HCT116 (cell line): ENCODE data around the gene TMEM139. TPM values are rescaled to one million over a fixed set of nuclear protein-coding genes. Genes with fewer than 3 reads are reported as not detected.

Experiments
- ATAC-seq: fragments of 200-7000 bp; cut with Tn5 transposase; 2 replicates; pipeline ENCODE4 v1.9.1; 2020; ENCODE audit warnings: mild to moderate bottlenecking, moderate library complexity
- BruUV-seq: library from RNA; stranded (reverse); fragments of 400-500 nt; replicated peaks from 2 replicates; lab custom pipeline; 2021; lab: Mats Ljungman, UMichigan
- CTCF ChIA-PET: fragments of 300-600 bp; sonication (Branson Sonifier 250); formaldehyde crosslinking; loops from one replicate; lab custom pipeline; 2021; ENCODE audit warnings: antibody characterized with exemption; lab: Charles Lee
- POLR2A ChIA-PET: fragments of 300-600, 350-600 bp; sonication (Branson Sonifier 250); formaldehyde crosslinking; loops from one replicate; lab custom pipeline; 2021; ENCODE audit warnings: antibody characterized with exemption; lab: Charles Lee
- RAD21 ChIA-PET, 2 experiments: fragments of 300-600 bp; sonication (Branson Sonifier 250); formaldehyde crosslinking; loops; one replicate each; lab custom pipeline; 2023; ENCODE audit warnings: low total read pairs in 2 of 2; ENCODE audit not compliant: uncharacterized antibody in 2 of 2, unreplicated experiment in 2 of 2, low non-redundant PET in 1 of 2; lab: Charles Lee
- DNase-seq: peaks from one replicate; pipeline ENCODE4 v3.0.0-alpha.2; 2010; ENCODE audit warnings: low read depth, low spot score
- H2AFZ ChIP-seq: fragments of 200-600 bp; shearing (Covaris generic), sonication (generic); 2 replicates; pipeline ENCODE4 v1.6.1; 2017; ENCODE audit warnings: low read depth, mixed run types, mixed read lengths, antibody characterized with exemption, low read length; ENCODE audit not compliant: poor library complexity, severe bottlenecking
- H3K27ac ChIP-seq: 2 replicates; pipeline ENCODE4 v1.5.1; 2012; ENCODE audit warnings: low read depth, low read length
- H3K27me3 ChIP-seq: fragments of 200-600 bp; sonication (generic); 2 replicates; pipeline ENCODE4 v1.6.1; 2016; ENCODE audit warnings: mixed run types, low read length, mixed read lengths; ENCODE audit not compliant: insufficient read depth
- H3K36me3 ChIP-seq, 2 experiments: fragments of 200-500 bp in 1 of 2; fragments of 200-600 bp in 1 of 2; sonication (Bioruptor generic) in 1 of 2; sonication (generic) in 1 of 2; 2 replicates each; pipeline versions ENCODE4 v1.5.1 to v1.6.1; 2014 to 2016; ENCODE audit warnings: low read length in 2 of 2, inconsistent platforms in 1 of 2, mixed read lengths in 1 of 2, mixed run types in 1 of 2; ENCODE audit not compliant: insufficient read depth in 2 of 2, control insufficient read depth in 1 of 2
- H3K4me1 ChIP-seq, 2 experiments: fragments of 200-600 bp in 1 of 2; sonication (generic) in 1 of 2; 2 replicates each; pipeline versions ENCODE4 v1.5.1 to v1.6.1; 2012 to 2017; ENCODE audit warnings: low read length in 2 of 2, inconsistent platforms in 1 of 2, mild to moderate bottlenecking in 1 of 2, mixed read lengths in 1 of 2, mixed run types in 1 of 2, moderate library complexity in 1 of 2; ENCODE audit not compliant: insufficient read depth in 2 of 2, control insufficient read depth in 1 of 2
- H3K4me2 ChIP-seq: fragments of 200-600 bp; sonication (generic); 2 replicates; pipeline ENCODE4 v1.6.1; 2017; ENCODE audit warnings: mixed run types, low read length, mixed read lengths
- H3K4me3 ChIP-seq, 2 experiments: fragments of 200-600 bp in 1 of 2; sonication (generic) in 1 of 2; replicated peaks in 1 of 2; 2 replicates each; pipeline ENCODE4 v1.5.1; 2011 to 2016; ENCODE audit warnings: low read length in 2 of 2, control low read depth in 1 of 2, low read depth in 1 of 2, mild to moderate bottlenecking in 1 of 2, mixed read lengths in 1 of 2, mixed run types in 1 of 2
- H3K79me2 ChIP-seq: fragments of 200-600 bp; sonication (generic); 2 replicates; pipeline ENCODE4 v1.6.1; 2017; ENCODE audit warnings: mild to moderate bottlenecking, mixed run types, low read length, moderate library complexity, mixed read lengths; ENCODE audit not compliant: insufficient read depth
- H3K9ac ChIP-seq: fragments of 200-600 bp; sonication (generic); 2 replicates; pipeline ENCODE4 v1.6.1; 2016; ENCODE audit warnings: low read length, mixed read lengths
- H3K9me2 ChIP-seq: fragments of 200-600 bp; sonication (generic), shearing (Covaris generic); 2 replicates; pipeline ENCODE4 v1.6.1; 2017; ENCODE audit warnings: mixed run types, mild to moderate bottlenecking, moderate library complexity; ENCODE audit not compliant: insufficient read depth
- H3K9me3 ChIP-seq, 2 experiments: fragments of 200-500 bp in 1 of 2; fragments of 200-600 bp in 1 of 2; sonication (Bioruptor generic) in 1 of 2; sonication (generic) in 1 of 2; 2 replicates each; pipeline ENCODE4 v1.6.1; 2014 to 2017; ENCODE audit warnings: low read length in 2 of 2, mixed read lengths in 2 of 2, inconsistent platforms in 1 of 2, low read depth in 1 of 2, mild to moderate bottlenecking in 1 of 2, mixed run types in 1 of 2, moderate library complexity in 1 of 2; ENCODE audit not compliant: control insufficient read depth in 1 of 2, insufficient read depth in 1 of 2
- H4K20me1 ChIP-seq: fragments of 200-600 bp; sonication (generic), shearing (Covaris generic); 2 replicates; pipeline ENCODE4 v1.6.1; 2017; ENCODE audit warnings: mixed run types, mild to moderate bottlenecking, moderate library complexity; ENCODE audit not compliant: insufficient read depth
- CBX3 ChIP-seq: IDR thresholded peaks from 2 replicates; pipeline ENCODE4 v1.6.1; 2012; ENCODE audit warnings: low read depth
- FOSL1 ChIP-seq: IDR thresholded peaks from 2 replicates; pipeline ENCODE4 v1.6.1; 2012; ENCODE audit warnings: low read depth
- JUND ChIP-seq: IDR thresholded peaks from 2 replicates; pipeline ENCODE4 v1.6.1; 2012
- MAX ChIP-seq: IDR thresholded peaks from 2 replicates; pipeline ENCODE4 v1.6.1; 2012
- POLR2AphosphoS5 ChIP-seq: IDR thresholded peaks from 2 replicates; pipeline ENCODE4 v1.6.1; 2011; ENCODE audit warnings: mild to moderate bottlenecking, low read depth, low read length, moderate library complexity
- RAD21 ChIP-seq: IDR thresholded peaks from 2 replicates; pipeline ENCODE4 v1.6.1; 2012; ENCODE audit warnings: low read depth, mild to moderate bottlenecking
- REST ChIP-seq: IDR thresholded peaks from 2 replicates; pipeline ENCODE4 v1.6.1; 2012; ENCODE audit warnings: low read depth
- SP1 ChIP-seq: IDR thresholded peaks from 2 replicates; pipeline ENCODE4 v1.6.1; 2012; ENCODE audit warnings: low read depth
- TCF7L2 ChIP-seq: IDR thresholded peaks from 2 replicates; pipeline ENCODE4 v1.7.0; 2011; ENCODE audit warnings: borderline replicate concordance, inconsistent platforms; ENCODE audit not compliant: insufficient read depth, insufficient read length; ENCODE audit errors: extremely low read depth
- YY1 ChIP-seq: IDR thresholded peaks from 2 replicates; pipeline ENCODE4 v1.6.1; 2011; ENCODE audit warnings: low read length, low read depth, moderate library complexity, mild to moderate bottlenecking; ENCODE audit not compliant: insufficient replicate concordance; ENCODE audit errors: extremely low read depth
- ZFX ChIP-seq: fragments of 450-650 bp; IDR thresholded peaks from 2 replicates; pipeline ENCODE4 v1.6.1; 2017
- ZNF274 ChIP-seq: fragments of 200-500 bp; sonication (Bioruptor generic); IDR thresholded peaks from 2 replicates; pipeline ENCODE4 v1.6.1; 2014; ENCODE audit warnings: mild to moderate bottlenecking, low read depth, low read length, inconsistent platforms
- intact Hi-C: fragments of 100-400 bp; cut with micrococcal nuclease; formaldehyde crosslinking; loops from 2 replicates; pipeline ENCODE4 v1.10.0; 2022
- total RNA-seq: library from RNA; stranded (reverse); gene quantifications from one replicate; pipeline ENCODE4 v1.2.1, GENCODE V29; 2021; ENCODE audit not compliant: unreplicated experiment
- TF ChIP-seq, protein P1 (sequence below): IDR thresholded peaks from 2 replicates; pipeline ENCODE4 v1.6.1; 2012

TMEM139 gene
- total RNA-seq, 1 experiment from 2014 or later, result 9.9 TPM

- BruUV-seq, result no TSS peak
- no peaks in the 10 kb centered on the region for H3K9me3 ChIP-seq
- H3K4me2 ChIP-seq, result no peak overlapping the region
- no peak overlapping the region for H3K4me3 ChIP-seq
- RAD21 ChIA-PET, result no interaction called here
- no peaks in the 10 kb centered on the region for H3K9me2 ChIP-seq
- no peaks in the 10 kb centered on the region for H3K36me3 ChIP-seq
- H4K20me1 ChIP-seq, result no peaks in the 10 kb centered on the region
- no peak overlapping the region for H3K9ac ChIP-seq
- ATAC-seq, result no peak
- DNase-seq, result no peak
- H3K79me2 ChIP-seq, result no peaks in the 10 kb centered on the region
- TF ChIP-seq POLR2AphosphoS5 (no peak), CBX3 (no peak), RAD21 (no peak), TCF7L2 (no peak)
- no peak overlapping the region for H3K27ac ChIP-seq
- intact Hi-C loops, result no loop called here
- no peak overlapping the region for H2AFZ ChIP-seq
- H3K4me1 ChIP-seq, result peaks cover 3 to 9% of the 10 kb centered on the region in 2 experiments; a peak in 3 of 4 replicates
- POLR2A ChIA-PET, result no interaction called here
- CTCF ChIA-PET, result no interaction called here
- H3K27me3 ChIP-seq, result no peaks in the 10 kb centered on the region
Measured at GRCh38 chr7:143238289-143238980, 46.3 kb upstream of the TMEM139 start.

- Histone ChIP-seq H3K36me3 (no peaks in the 10 kb centered on the region), H3K4me1 (peaks cover 3 to 9% of the 10 kb centered on the region in 2 experiments; a peak in 3 of 4 replicates), H3K27me3 (no peaks in the 10 kb centered on the region), H3K9ac (no peak overlapping the region), H3K4me2 (no peak overlapping the region), H3K9me3 (no peaks in the 10 kb centered on the region), H3K79me2 (no peaks in the 10 kb centered on the region), H4K20me1 (no peaks in the 10 kb centered on the region), H2AFZ (no peak overlapping the region), H3K4me3 (no peak overlapping the region), H3K27ac (no peak overlapping the region), H3K9me2 (no peaks in the 10 kb centered on the region)
- no TSS peak for BruUV-seq
- RAD21 ChIA-PET, result interaction anchor here in 1 of 2 experiments (0.9 to 1.2 kb wide), 3 partner anchors 24 to 82 kb away, joined by 3 to 4 read pairs (median 3); no protein-coding TSS in a partner anchor
- POLR2A ChIA-PET, result no interaction called here
- ATAC-seq (no peak), DNase-seq (no peak)
- intact Hi-C loops, result loop anchor here (1.0 to 2.0 kb wide), 2 partner anchors 65 to 169 kb away; partner anchors contain the start of gene EPHA1
- CTCF ChIA-PET, result interaction anchor here (0.6 to 2.2 kb wide), 13 partner anchors 9 to 353 kb away, joined by 3 to 23 read pairs (median 4); partner anchors contain the start of gene EPHA1
- TF ChIP-seq, protein P1, sequence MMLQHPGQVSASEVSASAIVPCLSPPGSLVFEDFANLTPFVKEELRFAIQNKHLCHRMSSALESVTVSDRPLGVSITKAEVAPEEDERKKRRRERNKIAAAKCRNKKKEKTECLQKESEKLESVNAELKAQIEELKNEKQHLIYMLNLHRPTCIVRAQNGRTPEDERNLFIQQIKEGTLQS, result no peak
- TF ChIP-seq YY1 (no peak), POLR2AphosphoS5 (no peak), ZNF274 (no peak), JUND (no peak), ZFX (no peak), SP1 (no peak), MAX (no peak), FOSL1 (no peak), RAD21 (no peak), REST (no peak)
Measured at GRCh38 chr7:143239813-143240212, 44.9 kb upstream of the TMEM139 start.
